ENCODE results near the gene LRMDA.

Gene LRMDA

GRCh38 chr10:76032700-76033039 is 601.2 kb downstream of the LRMDA start:
- TF ChIP-seq CTCF (IDR thresholded peaks at IDR 0.05; ENCODE audit: low read depth, low read length) (no peak), EZH2phosphoT487 (IDR thresholded peaks at IDR 0.05; ENCODE audit: low read depth) (no peak)
- no peaks in the 10 kb centered on the region for H3K4me1 ChIP-seq (ENCODE audit: low read length)
- no peak overlapping the region for H3K4me2 ChIP-seq (ENCODE audit: low read length)
- no peaks in the 10 kb centered on the region for H4K20me1 ChIP-seq (ENCODE audit: insufficient read depth, low read length)
- H2AFZ ChIP-seq (ENCODE audit: low read depth, low read length): no peak overlapping the region
- H3K9me3 ChIP-seq (ENCODE audit: insufficient read depth, low read length): no peaks in the 10 kb centered on the region
- no peaks in the 10 kb centered on the region for H3K36me3 ChIP-seq (replicated peaks; ENCODE audit: low read depth, low read length)
- H3K27me3 ChIP-seq (ENCODE audit: low read depth, low read length): no peaks in the 10 kb centered on the region
- H3K79me2 ChIP-seq (ENCODE audit: low read length): no peaks in the 10 kb centered on the region
- no peak overlapping the region for H3K4me3 ChIP-seq (ENCODE audit: low read length)
- H3K9ac ChIP-seq (ENCODE audit: low read length): no peak overlapping the region
- no peak overlapping the region for H3K27ac ChIP-seq (ENCODE audit: low read length)

GRCh38 chr10:76033457-76034196 is 602.2 kb downstream of the LRMDA start:
- Histone ChIP-seq H3K9me3 (ENCODE audit: insufficient read depth, low read length) (no peaks in the 10 kb centered on the region), H3K27ac (ENCODE audit: low read length) (no peak overlapping the region), H2AFZ (ENCODE audit: low read depth, low read length) (no peak overlapping the region), H3K9ac (ENCODE audit: low read length) (no peak overlapping the region), H3K4me1 (ENCODE audit: low read length) (no peaks in the 10 kb centered on the region), H3K4me2 (ENCODE audit: low read length) (no peak overlapping the region), H3K27me3 (ENCODE audit: low read depth, low read length) (no peaks in the 10 kb centered on the region), H3K79me2 (ENCODE audit: low read length) (no peaks in the 10 kb centered on the region), H4K20me1 (ENCODE audit: insufficient read depth, low read length) (no peaks in the 10 kb centered on the region), H3K4me3 (ENCODE audit: low read length) (no peak overlapping the region), H3K36me3 (replicated peaks; ENCODE audit: low read depth, low read length) (no peaks in the 10 kb centered on the region)
- TF ChIP-seq CTCF (IDR thresholded peaks at IDR 0.05; ENCODE audit: low read depth, low read length): no peak

GRCh38 chr10:76034353-76035205 is 603.2 kb downstream of the LRMDA start:
- Histone ChIP-seq H3K9ac (ENCODE audit: low read length) (no peak overlapping the region), H3K4me3 (ENCODE audit: low read length) (no peak overlapping the region), H3K4me2 (ENCODE audit: low read length) (no peak overlapping the region)

More at GRCh38 chr10:76034353-76035205, 603.2 kb downstream of the LRMDA start:
- H3K79me2 ChIP-seq (ENCODE audit: low read length): no peaks in the 10 kb centered on the region
- no peaks in the 10 kb centered on the region for H3K4me1 ChIP-seq (ENCODE audit: low read length)
- no peaks in the 10 kb centered on the region for H4K20me1 ChIP-seq (ENCODE audit: insufficient read depth, low read length)
- no peaks in the 10 kb centered on the region for H3K36me3 ChIP-seq (replicated peaks; ENCODE audit: low read depth, low read length)
- H2AFZ ChIP-seq (ENCODE audit: low read depth, low read length): no peak overlapping the region
- H3K27me3 ChIP-seq (ENCODE audit: low read depth, low read length): no peaks in the 10 kb centered on the region
- no peaks in the 10 kb centered on the region for H3K9me3 ChIP-seq (ENCODE audit: insufficient read depth, low read length)
- TF ChIP-seq EZH2phosphoT487 (IDR thresholded peaks at IDR 0.05; ENCODE audit: low read depth): no peak
- TF ChIP-seq CTCF (IDR thresholded peaks at IDR 0.05; ENCODE audit: low read depth, low read length): no peak
- H3K27ac ChIP-seq (ENCODE audit: low read length): no peak overlapping the region

All from OCI-LY3 (cell line).